WTC11 (cell line): ENCODE data around the gene MPND. TPM values are rescaled to one million over a fixed set of nuclear protein-coding genes. Genes with fewer than 3 reads are reported as not detected.

Experiments used
- ATAC-seq: fragments of 200-7000 bp; cut with Tn5 transposase; 2 replicates; pipeline ENCODE4 v1.10.0; 2021; ENCODE audit warnings: mild to moderate bottlenecking, moderate library complexity
- CTCF ChIA-PET: fragments of 300-600 bp; sonication (Branson Sonifier 250); formaldehyde crosslinking; loops from one replicate; lab custom pipeline; 2021; ENCODE audit warnings: antibody characterized with exemption; lab: Charles Lee
- POLR2A ChIA-PET: fragments of 350-600 bp; sonication (Branson Sonifier 250); formaldehyde crosslinking; loops from one replicate; lab custom pipeline; 2021; ENCODE audit warnings: antibody characterized with exemption; lab: Charles Lee
- DNase-seq: peaks from one replicate; pipeline ENCODE4 v3.0.0; 2021; ENCODE audit warnings: low spot score
- H3K27ac Mint-ChIP-seq: 2 replicates; pipeline ENCODE4 v1.8.0; 2021; ENCODE audit warnings: mixed read lengths
- H3K27me3 Mint-ChIP-seq: 2 replicates; pipeline ENCODE4 v1.8.0; 2021; ENCODE audit warnings: low read depth, mild to moderate bottlenecking, moderate library complexity, mixed read lengths
- H3K36me3 Mint-ChIP-seq: 2 replicates; pipeline ENCODE4 v1.8.0; 2021; ENCODE audit warnings: mixed read lengths
- H3K4me1 Mint-ChIP-seq: 2 replicates; pipeline ENCODE4 v1.8.0; 2022; ENCODE audit warnings: mixed read lengths
- H3K4me3 Mint-ChIP-seq: 2 replicates; pipeline ENCODE4 v1.8.0; 2021; ENCODE audit warnings: mild to moderate bottlenecking, moderate library complexity, mixed read lengths
- H3K9me3 Mint-ChIP-seq: 2 replicates; pipeline ENCODE4 v1.8.0; 2021; ENCODE audit warnings: mixed read lengths
- ATF1 ChIP-seq: sonication (generic); formaldehyde crosslinking; IDR thresholded peaks from 2 replicates; pipeline ENCODE4 v1.8.1; 2023; ENCODE audit warnings: mild to moderate bottlenecking, moderate library complexity, missing genetic modification reagents
- ETV6 ChIP-seq: sonication (generic); formaldehyde crosslinking; IDR thresholded peaks from 2 replicates; pipeline ENCODE4 v1.8.1; 2022; ENCODE audit warnings: mild to moderate bottlenecking, missing genetic modification reagents
- FOXK1 ChIP-seq: sonication (generic); formaldehyde crosslinking; IDR thresholded peaks from 2 replicates; pipeline ENCODE4 v1.8.0; 2022; ENCODE audit warnings: mild to moderate bottlenecking, moderate library complexity, missing genetic modification reagents
- GABPB1 ChIP-seq: sonication (generic); formaldehyde crosslinking; IDR thresholded peaks from 2 replicates; pipeline ENCODE4 v1.8.1; 2023; ENCODE audit warnings: mild to moderate bottlenecking, missing genetic modification reagents
- HMGA2 ChIP-seq: fragments of 250-450 bp; sonication (Bioruptor Pico); IDR thresholded peaks from 2 replicates; pipeline ENCODE4 v1.4.0; 2021; ENCODE audit warnings: mild to moderate bottlenecking, moderate library complexity
- HMGXB4 ChIP-seq: sonication (generic); formaldehyde crosslinking; IDR thresholded peaks from 2 replicates; pipeline ENCODE4 v1.8.1; 2023; ENCODE audit warnings: mild to moderate bottlenecking, moderate library complexity, missing genetic modification reagents
- IRF2 ChIP-seq: sonication (generic); formaldehyde crosslinking; IDR thresholded peaks from 2 replicates; pipeline ENCODE4 v1.8.0; 2022; ENCODE audit warnings: low read depth, missing genetic modification reagents, borderline replicate concordance
- KAT7 ChIP-seq: sonication (generic); formaldehyde crosslinking; IDR thresholded peaks from 2 replicates; pipeline ENCODE4 v1.8.1; 2023; ENCODE audit warnings: missing genetic modification reagents, mild to moderate bottlenecking, borderline replicate concordance
- MLX ChIP-seq: sonication (generic); formaldehyde crosslinking; IDR thresholded peaks from 2 replicates; pipeline ENCODE4 v1.8.1; 2023; ENCODE audit warnings: mild to moderate bottlenecking, missing genetic modification reagents, moderate library complexity
- MXD4 ChIP-seq: fragments of 250-450 bp; sonication (Bioruptor Pico); IDR thresholded peaks from 2 replicates; pipeline ENCODE4 v1.8.0; 2021; ENCODE audit warnings: mild to moderate bottlenecking, moderate library complexity, borderline replicate concordance
- NFATC4 ChIP-seq: fragments of 250-450 bp; sonication (Bioruptor Pico); IDR thresholded peaks from 2 replicates; pipeline ENCODE4 v1.9.0; 2021; ENCODE audit warnings: mild to moderate bottlenecking
- NFE2L1 ChIP-seq: sonication (generic); formaldehyde crosslinking; IDR thresholded peaks from 2 replicates; pipeline ENCODE4 v1.8.1; 2023; ENCODE audit warnings: missing genetic modification reagents
- NFYB ChIP-seq: sonication (generic); formaldehyde crosslinking; conservative IDR thresholded peaks from 2 replicates; pipeline ENCODE4 v1.8.0; 2022; ENCODE audit warnings: low read depth, missing genetic modification reagents
- PRRX2 ChIP-seq: fragments of 250-450 bp; sonication (Bioruptor Pico); IDR thresholded peaks from 2 replicates; pipeline ENCODE4 v1.8.0; 2021; ENCODE audit warnings: mild to moderate bottlenecking
- TEAD1 ChIP-seq: sonication (generic); formaldehyde crosslinking; IDR thresholded peaks from 2 replicates; pipeline ENCODE4 v1.8.0; 2022; ENCODE audit warnings: mild to moderate bottlenecking, missing genetic modification reagents
- TEAD4 ChIP-seq: sonication (generic); formaldehyde crosslinking; IDR thresholded peaks from 2 replicates; pipeline ENCODE4 v1.8.0; 2022; ENCODE audit warnings: mild to moderate bottlenecking, missing genetic modification reagents
- ZNF121 ChIP-seq: sonication (generic); formaldehyde crosslinking; IDR thresholded peaks from 2 replicates; pipeline ENCODE4 v1.8.0; 2023; ENCODE audit warnings: missing genetic modification reagents
- ZNF219 ChIP-seq: sonication (generic); formaldehyde crosslinking; IDR thresholded peaks from 2 replicates; pipeline ENCODE4 v1.8.0; 2023; ENCODE audit warnings: missing genetic modification reagents, mild to moderate bottlenecking, borderline replicate concordance
- ZNF423 ChIP-seq: fragments of 250-450 bp; sonication (Bioruptor Pico); IDR thresholded peaks from 2 replicates; pipeline ENCODE4 v2.1.2; 2022; ENCODE audit warnings: mild to moderate bottlenecking, moderate library complexity
- total RNA-seq: library from RNA; stranded (reverse); gene quantifications from 3 replicates; pipeline ENCODE4 v1.2.3, GENCODE V29; 2021
- TF ChIP-seq, protein P1 (sequence below): sonication (generic); formaldehyde crosslinking; IDR thresholded peaks from 2 replicates; pipeline ENCODE4 v1.8.1; 2023; ENCODE audit warnings: mild to moderate bottlenecking, missing genetic modification reagents
- TF ChIP-seq, protein P2 (sequence below): sonication (generic); formaldehyde crosslinking; conservative IDR thresholded peaks from 2 replicates; pipeline ENCODE4 v1.8.1; 2022; ENCODE audit warnings: mild to moderate bottlenecking, missing genetic modification reagents
- TF ChIP-seq, protein P3 (sequence below): sonication (generic); formaldehyde crosslinking; IDR thresholded peaks from 2 replicates; pipeline ENCODE4 v1.8.0; 2022; ENCODE audit warnings: mild to moderate bottlenecking, missing genetic modification reagents
- TF ChIP-seq, protein P4 (sequence below): fragments of 250-450 bp; sonication (Bioruptor Pico); IDR thresholded peaks from 2 replicates; pipeline ENCODE4 v1.9.0; 2021; ENCODE audit warnings: moderate library complexity, mild to moderate bottlenecking, inconsistent platforms, borderline replicate concordance
- TF ChIP-seq, protein P5 (sequence below): fragments of 250-450 bp; sonication (Bioruptor Pico); IDR thresholded peaks from 2 replicates; pipeline ENCODE4 v1.9.0; 2021; ENCODE audit warnings: mild to moderate bottlenecking

The MPND gene
- total RNA-seq, 1 experiment from 2014 or later, result 28.3 TPM

DNA sequence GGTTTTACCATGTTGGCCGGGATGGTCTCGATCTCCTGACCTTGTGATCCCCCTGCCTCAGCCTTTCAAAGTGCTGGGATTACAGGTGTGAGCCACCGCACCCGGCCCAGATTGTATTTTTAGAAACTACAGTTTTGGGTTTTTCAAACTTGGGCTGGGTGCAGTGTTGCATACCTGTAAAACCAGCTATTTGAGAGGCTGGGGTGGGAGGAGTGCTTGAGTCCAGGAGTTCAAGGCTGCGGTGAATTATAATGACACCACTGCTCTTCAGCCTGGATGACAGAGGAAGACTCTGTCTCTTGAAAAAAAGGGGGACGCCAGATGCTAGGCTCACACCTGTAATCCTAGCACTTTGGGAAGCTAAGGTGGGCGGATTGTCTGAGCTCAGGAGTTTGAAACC, 63.3 kb downstream of the MPND start (continued):
- TF ChIP-seq, protein P1, sequence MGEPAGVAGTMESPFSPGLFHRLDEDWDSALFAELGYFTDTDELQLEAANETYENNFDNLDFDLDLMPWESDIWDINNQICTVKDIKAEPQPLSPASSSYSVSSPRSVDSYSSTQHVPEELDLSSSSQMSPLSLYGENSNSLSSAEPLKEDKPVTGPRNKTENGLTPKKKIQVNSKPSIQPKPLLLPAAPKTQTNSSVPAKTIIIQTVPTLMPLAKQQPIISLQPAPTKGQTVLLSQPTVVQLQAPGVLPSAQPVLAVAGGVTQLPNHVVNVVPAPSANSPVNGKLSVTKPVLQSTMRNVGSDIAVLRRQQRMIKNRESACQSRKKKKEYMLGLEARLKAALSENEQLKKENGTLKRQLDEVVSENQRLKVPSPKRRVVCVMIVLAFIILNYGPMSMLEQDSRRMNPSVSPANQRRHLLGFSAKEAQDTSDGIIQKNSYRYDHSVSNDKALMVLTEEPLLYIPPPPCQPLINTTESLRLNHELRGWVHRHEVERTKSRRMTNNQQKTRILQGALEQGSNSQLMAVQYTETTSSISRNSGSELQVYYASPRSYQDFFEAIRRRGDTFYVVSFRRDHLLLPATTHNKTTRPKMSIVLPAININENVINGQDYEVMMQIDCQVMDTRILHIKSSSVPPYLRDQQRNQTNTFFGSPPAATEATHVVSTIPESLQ (CRISPR knock-in tag), result no peak
- no peak for TF ChIP-seq ZNF423 (CRISPR knock-in tag)
- no peak for TF ChIP-seq IRF2 (CRISPR knock-in tag)
- TF ChIP-seq MXD4 (CRISPR knock-in tag), result no peak
- TF ChIP-seq, protein P2, sequence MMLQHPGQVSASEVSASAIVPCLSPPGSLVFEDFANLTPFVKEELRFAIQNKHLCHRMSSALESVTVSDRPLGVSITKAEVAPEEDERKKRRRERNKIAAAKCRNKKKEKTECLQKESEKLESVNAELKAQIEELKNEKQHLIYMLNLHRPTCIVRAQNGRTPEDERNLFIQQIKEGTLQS (CRISPR knock-in tag), result no peak
- TF ChIP-seq ATF1 (CRISPR knock-in tag), result no peak
- TF ChIP-seq, protein P3, sequence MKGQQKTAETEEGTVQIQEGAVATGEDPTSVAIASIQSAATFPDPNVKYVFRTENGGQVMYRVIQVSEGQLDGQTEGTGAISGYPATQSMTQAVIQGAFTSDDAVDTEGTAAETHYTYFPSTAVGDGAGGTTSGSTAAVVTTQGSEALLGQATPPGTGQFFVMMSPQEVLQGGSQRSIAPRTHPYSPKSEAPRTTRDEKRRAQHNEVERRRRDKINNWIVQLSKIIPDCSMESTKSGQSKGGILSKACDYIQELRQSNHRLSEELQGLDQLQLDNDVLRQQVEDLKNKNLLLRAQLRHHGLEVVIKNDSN, result no peak
- no peak for TF ChIP-seq GABPB1 (CRISPR knock-in tag)

DNA sequence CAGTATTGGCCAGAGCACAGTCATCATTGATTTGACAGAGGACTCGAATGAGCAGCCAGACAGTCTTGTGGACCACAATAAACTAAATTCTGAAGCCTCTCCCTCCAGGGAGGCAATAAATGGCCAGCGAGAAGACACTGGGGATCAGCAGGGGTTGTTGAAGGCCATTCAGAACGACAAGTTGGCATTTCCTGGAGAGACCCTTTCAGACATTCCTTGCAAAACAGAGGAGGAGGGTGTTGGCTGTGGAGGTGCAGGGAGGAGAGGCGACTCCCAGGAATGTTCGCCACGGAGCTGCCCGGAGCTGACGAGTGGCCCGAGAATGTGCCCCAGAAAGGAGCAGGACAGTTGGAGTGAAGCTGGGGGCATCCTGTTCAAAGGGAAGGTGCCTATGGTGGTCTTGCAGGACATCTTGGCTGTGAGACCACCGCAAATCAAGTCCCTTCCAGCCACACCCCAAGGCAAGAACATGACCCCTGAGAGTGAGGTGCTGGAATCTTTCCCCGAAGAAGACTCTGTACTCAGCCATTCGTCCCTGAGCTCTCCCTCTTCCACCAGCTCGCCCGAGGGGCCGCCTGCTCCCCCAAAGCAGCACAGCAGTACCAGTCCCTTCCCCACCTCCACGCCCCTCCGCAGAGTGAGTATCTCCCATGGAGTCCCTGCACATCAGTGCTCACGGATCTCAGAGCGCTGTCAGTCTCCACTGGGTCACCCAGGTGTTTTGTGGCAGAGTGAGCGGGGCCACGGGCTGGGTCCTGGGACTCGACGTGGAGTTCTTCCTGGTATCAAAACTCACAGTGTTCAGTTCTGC, 66.0 kb downstream of the MPND start:
- Mint-ChIP-seq H3K36me3 (peaks cover 69% of the 10 kb centered on the region), H3K27me3 (no peaks in the 10 kb centered on the region), H3K4me1 (peaks cover 78% of the 10 kb centered on the region), H3K9me3 (no peaks in the 10 kb centered on the region), H3K27ac (peak overlapping the region; percentile 96), H3K4me3 (peak overlapping the region; percentile 56)
- ChIA-PET POLR2A (interaction anchor here (0.6 to 1.2 kb wide), 2 partner anchors 9 to 67 kb away, joined by 4 to 5 read pairs; partner anchors contain the start of gene MPND), CTCF (interaction anchor here (0.6 to 1.6 kb wide), 8 partner anchors 9 to 269 kb away, joined by 3 to 9 read pairs (median 4); partner anchors contain the start of gene SH3GL1)
- ATAC-seq (peak; percentile 94), DNase-seq (peak; percentile 72)
- TF ChIP-seq, protein P4, sequence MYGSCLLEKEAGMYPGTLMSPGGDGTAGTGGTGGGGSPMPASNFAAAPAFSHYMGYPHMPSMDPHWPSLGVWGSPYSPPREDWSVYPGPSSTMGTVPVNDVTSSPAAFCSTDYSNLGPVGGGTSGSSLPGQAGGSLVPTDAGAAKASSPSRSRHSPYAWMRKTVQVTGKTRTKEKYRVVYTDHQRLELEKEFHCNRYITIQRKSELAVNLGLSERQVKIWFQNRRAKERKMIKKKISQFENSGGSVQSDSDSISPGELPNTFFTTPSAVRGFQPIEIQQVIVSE (CRISPR knock-in tag), result no peak
- TF ChIP-seq, protein P5, sequence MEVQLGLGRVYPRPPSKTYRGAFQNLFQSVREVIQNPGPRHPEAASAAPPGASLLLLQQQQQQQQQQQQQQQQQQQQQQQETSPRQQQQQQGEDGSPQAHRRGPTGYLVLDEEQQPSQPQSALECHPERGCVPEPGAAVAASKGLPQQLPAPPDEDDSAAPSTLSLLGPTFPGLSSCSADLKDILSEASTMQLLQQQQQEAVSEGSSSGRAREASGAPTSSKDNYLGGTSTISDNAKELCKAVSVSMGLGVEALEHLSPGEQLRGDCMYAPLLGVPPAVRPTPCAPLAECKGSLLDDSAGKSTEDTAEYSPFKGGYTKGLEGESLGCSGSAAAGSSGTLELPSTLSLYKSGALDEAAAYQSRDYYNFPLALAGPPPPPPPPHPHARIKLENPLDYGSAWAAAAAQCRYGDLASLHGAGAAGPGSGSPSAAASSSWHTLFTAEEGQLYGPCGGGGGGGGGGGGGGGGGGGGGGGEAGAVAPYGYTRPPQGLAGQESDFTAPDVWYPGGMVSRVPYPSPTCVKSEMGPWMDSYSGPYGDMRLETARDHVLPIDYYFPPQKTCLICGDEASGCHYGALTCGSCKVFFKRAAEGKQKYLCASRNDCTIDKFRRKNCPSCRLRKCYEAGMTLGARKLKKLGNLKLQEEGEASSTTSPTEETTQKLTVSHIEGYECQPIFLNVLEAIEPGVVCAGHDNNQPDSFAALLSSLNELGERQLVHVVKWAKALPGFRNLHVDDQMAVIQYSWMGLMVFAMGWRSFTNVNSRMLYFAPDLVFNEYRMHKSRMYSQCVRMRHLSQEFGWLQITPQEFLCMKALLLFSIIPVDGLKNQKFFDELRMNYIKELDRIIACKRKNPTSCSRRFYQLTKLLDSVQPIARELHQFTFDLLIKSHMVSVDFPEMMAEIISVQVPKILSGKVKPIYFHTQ (CRISPR knock-in tag), result peak; percentile 74; the same call in 1 of the 2 replicates
- TF ChIP-seq MLX (CRISPR knock-in tag) (no peak), KAT7 (CRISPR knock-in tag) (no peak), FOXK1 (CRISPR knock-in tag) (peak; percentile 62; the same call in 1 of the 2 replicates), HMGA2 (no peak), NFE2L1 (CRISPR knock-in tag) (0 out of 2 replicates have a peak, but pooled peaks have one; percentile 56), HMGXB4 (CRISPR knock-in tag) (no peak), PRRX2 (CRISPR knock-in tag) (0 out of 2 replicates have a peak, but pooled peaks have one; percentile 7), TEAD4 (peak; percentile 66; the same call in 1 of the 2 replicates), NFYB (no peak), ZNF121 (CRISPR knock-in tag) (no peak), ZNF423 (CRISPR knock-in tag) (peak; percentile 74; the same call in 1 of the 2 replicates), NFATC4 (CRISPR knock-in tag) (0 out of 2 replicates have a peak, but pooled peaks have one; percentile 46), ETV6 (0 out of 2 replicates have a peak, but pooled peaks have one; percentile 42), ZNF219 (CRISPR knock-in tag) (no peak), TEAD1 (CRISPR knock-in tag) (peak; percentile 97)
- TF ChIP-seq, protein P1 (CRISPR knock-in tag), result no peak
